Endodermal cell (in vitro differentiated cells): ENCODE data around the gene DDX19B. TPM values are rescaled to one million over a fixed set of nuclear protein-coding genes. Genes with fewer than 3 reads are reported as not detected.
A peak's percentile ranks its signal among the peaks of the same experiment; 100 is the strongest.
"Not testable (repeated sequence)": the region's sequence is repeated elsewhere in the genome, so short reads cannot be mapped to it uniquely, and the experiment has no call there.

Experiments used
- DNase-seq: peaks from one replicate; pipeline ENCODE4 v3.0.0-alpha.2; 2017
- H3K27ac ChIP-seq: 2 replicates; pipeline ENCODE4 v1.5.1; 2013; ENCODE audit warnings: mild to moderate bottlenecking, low read depth, low read length, moderate library complexity
- H3K27me3 ChIP-seq: 2 replicates; pipeline ENCODE4 v1.6.1; 2013; ENCODE audit warnings: mild to moderate bottlenecking, low read length, moderate library complexity; ENCODE audit not compliant: insufficient read depth, control insufficient read depth, poor library complexity, severe bottlenecking
- H3K36me3 ChIP-seq: 2 replicates; pipeline ENCODE4 v1.7.0; 2013; ENCODE audit warnings: mild to moderate bottlenecking, low read length, moderate library complexity; ENCODE audit not compliant: control insufficient read depth, insufficient read depth
- H3K4me1 ChIP-seq: one replicate; pipeline ENCODE4 v1.7.0; 2013; ENCODE audit warnings: low read length; ENCODE audit not compliant: control insufficient read depth, insufficient read depth
- H3K4me3 ChIP-seq: 2 replicates; pipeline ENCODE4 v1.5.1; 2013; ENCODE audit warnings: mild to moderate bottlenecking, low read length, moderate library complexity
- H3K9ac ChIP-seq: 2 replicates; pipeline ENCODE4 v1.6.1; 2013; ENCODE audit warnings: mild to moderate bottlenecking, low read length, moderate library complexity; ENCODE audit not compliant: poor library complexity, severe bottlenecking; ENCODE audit errors: extremely low read depth
- H3K9me3 ChIP-seq: 2 replicates; pipeline ENCODE4 v1.6.1; 2013; ENCODE audit warnings: mild to moderate bottlenecking, low read length, moderate library complexity; ENCODE audit not compliant: control insufficient read depth
- H3K27ac Mint-ChIP-seq: 2 replicates; pipeline ENCODE4 v1.8.0; 2020; ENCODE audit warnings: mixed read lengths
- H3K27me3 Mint-ChIP-seq: 2 replicates; pipeline ENCODE4 v1.8.0; 2021; ENCODE audit warnings: mild to moderate bottlenecking, mixed read lengths; ENCODE audit not compliant: insufficient read depth
- H3K36me3 Mint-ChIP-seq: 2 replicates; pipeline ENCODE4 v1.8.0; 2020; ENCODE audit warnings: low read depth, mixed read lengths
- H3K4me1 Mint-ChIP-seq: 2 replicates; pipeline ENCODE4 v1.8.0; 2020; ENCODE audit warnings: mixed read lengths
- H3K4me3 Mint-ChIP-seq: 2 replicates; pipeline ENCODE4 v1.8.0; 2020; ENCODE audit warnings: mild to moderate bottlenecking, moderate library complexity, mixed read lengths
- H3K9me3 Mint-ChIP-seq: 2 replicates; pipeline ENCODE4 v1.8.0; 2020; ENCODE audit warnings: mild to moderate bottlenecking, mixed read lengths
- CTCF ChIP-seq: fragments of 200-600 bp; sonication (generic); conservative IDR thresholded peaks from 2 replicates; pipeline ENCODE4 v1.5.0; 2021; ENCODE audit warnings: antibody characterized with exemption, mild to moderate bottlenecking
- WGBS, 2 experiments: methylation state at CpG; one replicate each; pipeline versions ENCODE4 v1.1.5 to v1.1.7; 2013; ENCODE audit warnings: missing lambda C conversion rate in 2 of 2, mixed read lengths in 1 of 2; ENCODE audit not compliant: insufficient coverage in 1 of 2, insufficient read length in 1 of 2; 5-methylcytosine and 5-hydroxymethylcytosine counted together
- long read RNA-seq, 4 experiments: library from polyadenylated mRNA in 2 of 4; library from RNA in 1 of 4; library from capped mRNA in 1 of 4; stranded (forward) in 3 of 4; unstranded in 1 of 4; transcript quantifications; one replicate each; pipeline ENCODE4 v2.0.0, GENCODE V29; 2020 to 2021; ENCODE audit warnings: inconsistent platforms in 1 of 4
- polyA plus RNA-seq, 2 experiments: library from polyadenylated mRNA; stranded (reverse); fragments of 50-300 nt; gene quantifications; one replicate each; pipeline ENCODE4 v1.2.3, GENCODE V29; 2013
- total RNA-seq, 2 donors: library from RNA; stranded (reverse); fragmentation: NEBNext Ultra II Directional in 1 of 2; extraction: Animal tissue kit (Norgen Biotek cat#: 25700) in 1 of 2; gene quantifications; 2 replicates in 1 of 2; 3 replicates in 1 of 2; pipeline ENCODE4 v1.2.1, GENCODE V29; 2021

Gene DDX19B
- 10 to 100 TPM; 39.2 to 43.5 TPM for total RNA-seq
- polyA plus RNA-seq (2013, experiment 1 of 2): 46.2 TPM
- 46.4 TPM for polyA plus RNA-seq (2013, experiment 2 of 2)
- long read RNA-seq, experiment 1, transcript DDX19B-201 (12 exons, 3,386 nt): major isoform, 12 of 27 reads
- long read RNA-seq, experiment 1, partial matches to known transcripts: 8 of 27 reads
- long read RNA-seq, experiment 1, other reads (novel, unspliced or antisense): 6 of 27 reads
- long read RNA-seq, experiment 2, transcript DDX19B-201 (12 exons, 3,386 nt): major isoform, 97 of 117 reads
- long read RNA-seq, experiment 2, partial matches to known transcripts: 3 of 117 reads
- long read RNA-seq, experiment 2, other reads (novel, unspliced or antisense): 11 of 117 reads
- long read RNA-seq, experiment 3, transcript DDX19B-201 (12 exons, 3,386 nt): major isoform, 190 of 258 reads
- long read RNA-seq, experiment 3, transcript DDX19B-202 (11 exons, 1,692 nt): minor isoform, 15 of 258 reads
- long read RNA-seq, experiment 3, transcript DDX19B-203 (10 exons, 1,717 nt): minor isoform, 14 of 258 reads
- long read RNA-seq, experiment 3, partial matches to known transcripts: 11 of 258 reads
- long read RNA-seq, experiment 3, other reads (novel, unspliced or antisense): 26 of 258 reads
- long read RNA-seq, experiment 4, transcript DDX19B-203 (10 exons, 1,717 nt): minor isoform, 7 of 90 reads
- long read RNA-seq, experiment 4, transcript DDX19B-201 (12 exons, 3,386 nt): major isoform, 70 of 90 reads
- long read RNA-seq, experiment 4, partial matches to known transcripts: 1 of 90 reads
- long read RNA-seq, experiment 4, other reads (novel, unspliced or antisense): 9 of 90 reads

- 3 to 10% methylated on average over 7 to 37 of the region's 37 CpGs for WGBS, 2 experiments
- peaks cover 14% of the 10 kb centered on the region for H3K9me3 ChIP-seq
- peak within 1 kb of the TSS; percentile 63 for H3K27ac ChIP-seq
- no peaks in the 10 kb centered on the region for H3K27me3 Mint-ChIP-seq
- peaks cover 8% of the 10 kb centered on the region for H3K9me3 Mint-ChIP-seq
- DNase-seq: peak; percentile 88
- no peak for TF ChIP-seq CTCF
- H3K36me3 Mint-ChIP-seq: peaks cover 26% of the 10 kb centered on the region
- no peaks in the 10 kb centered on the region for H3K4me1 ChIP-seq
- peak within 1 kb of the TSS; percentile 91 for H3K4me3 Mint-ChIP-seq
- peak within 1 kb of the TSS; percentile 91 for H3K9ac ChIP-seq
- peaks cover 12% of the 10 kb centered on the region for H3K4me1 Mint-ChIP-seq
- H3K36me3 ChIP-seq: peaks cover 29% of the 10 kb centered on the region
- peak within 1 kb of the TSS; percentile 89 for H3K4me3 ChIP-seq
- no peaks in the 10 kb centered on the region for H3K27me3 ChIP-seq
- H3K27ac Mint-ChIP-seq: peak within 1 kb of the TSS; percentile 99
Observed at GRCh38 chr16:70298988-70299938, at the start of gene DDX19B. Gene DDX19B (plus strand): TSS chr16:70299186. CDS start chr16:70299298, 112 bp downstream.

GRCh38 chr16:70249697-70250096 is 49.3 kb upstream of the DDX19B start:
- H3K27me3 Mint-ChIP-seq, H3K4me1 ChIP-seq, H3K4me1 Mint-ChIP-seq, H3K9me3 Mint-ChIP-seq, H3K27me3 ChIP-seq, H3K9me3 ChIP-seq, H3K27ac Mint-ChIP-seq, H3K9ac ChIP-seq, DNase-seq, H3K27ac ChIP-seq: not testable (repeated sequence)
- H3K36me3 Mint-ChIP-seq: peaks cover 35% of the 10 kb centered on the region
- H3K4me3 Mint-ChIP-seq: peak overlapping the region; percentile 26
- H3K4me3 ChIP-seq: peak overlapping the region; percentile 43
- WGBS, 2 experiments: 93% methylated on average over 3 of the region's 4 CpGs; no CpG with 5 or more reads in 1 of the 2 experiments
- peaks cover 28% of the 10 kb centered on the region for H3K36me3 ChIP-seq

GRCh38 chr16:70250748-70251628 is 48.0 kb upstream of the DDX19B start:
- Mint-ChIP-seq H3K9me3 (no peaks in the 10 kb centered on the region), H3K36me3 (peaks cover 46% of the 10 kb centered on the region), H3K4me1 (peaks cover 6% of the 10 kb centered on the region), H3K4me3 (peak overlapping the region; percentile 75), H3K27ac (no peak overlapping the region), H3K27me3 (no peaks in the 10 kb centered on the region)
- Histone ChIP-seq H3K4me1 (no peaks in the 10 kb centered on the region), H3K9ac (peak overlapping the region; percentile 62), H3K27me3 (no peaks in the 10 kb centered on the region), H3K4me3 (peak overlapping the region; percentile 84), H3K36me3 (peaks cover 39% of the 10 kb centered on the region), H3K27ac (peak overlapping the region; percentile 53), H3K9me3 (no peaks in the 10 kb centered on the region)
- peak; percentile 78 for DNase-seq
- no peak for TF ChIP-seq CTCF
- 1 to 5% methylated on average over 33 to 92 of the region's 92 CpGs for WGBS, 2 experiments
